Hepatocyte (in vitro differentiated cells): ENCODE measurements around the gene SNX25. TPM values are rescaled to one million over a fixed set of nuclear protein-coding genes. Genes with fewer than 3 reads are reported as not detected.

Experiments used
- DNase-seq: peaks from one replicate; pipeline ENCODE4 v3.0.0-alpha.2; 2016; ENCODE audit warnings: low spot score
- H2AFZ ChIP-seq: fragments of 200-600 bp; sonication (generic); 2 replicates; pipeline ENCODE4 v1.6.0; 2016; ENCODE audit warnings: antibody characterized with exemption, mild to moderate bottlenecking
- H3K27ac ChIP-seq: fragments of 200-600 bp; sonication (generic); 2 replicates; pipeline ENCODE4 v1.5.1; 2016; ENCODE audit warnings: mild to moderate bottlenecking
- H3K27me3 ChIP-seq: fragments of 200-600 bp; sonication (generic); 2 replicates; pipeline ENCODE4 v1.6.1; 2016
- H3K36me3 ChIP-seq: fragments of 200-600 bp; sonication (generic); replicated peaks from 2 replicates; pipeline ENCODE4 v1.5.1; 2016; ENCODE audit warnings: low read depth; ENCODE audit not compliant: insufficient read depth
- H3K4me1 ChIP-seq: fragments of 200-600 bp; sonication (generic); 2 replicates; pipeline ENCODE4 v1.5.1; 2016; ENCODE audit warnings: mild to moderate bottlenecking, moderate library complexity; ENCODE audit not compliant: insufficient read depth
- H3K4me2 ChIP-seq: fragments of 200-600 bp; sonication (generic); 2 replicates; pipeline ENCODE4 v1.6.0; 2016
- H3K4me3 ChIP-seq: fragments of 200-600 bp; sonication (generic); 2 replicates; pipeline ENCODE4 v1.5.1; 2016; ENCODE audit warnings: mild to moderate bottlenecking
- H3K79me2 ChIP-seq: fragments of 200-600 bp; sonication (generic); 2 replicates; pipeline ENCODE4 v1.6.0; 2017; ENCODE audit warnings: mild to moderate bottlenecking
- H3K9me2 ChIP-seq: fragments of 200-600 bp; sonication (generic); replicated peaks from 2 replicates; pipeline ENCODE4 v1.6.0; 2017; ENCODE audit warnings: mild to moderate bottlenecking; ENCODE audit not compliant: insufficient read depth
- H3K9me3 ChIP-seq: fragments of 200-600 bp; sonication (generic); 2 replicates; pipeline ENCODE4 v1.5.1; 2016; ENCODE audit warnings: low read depth, mild to moderate bottlenecking
- H4K20me1 ChIP-seq: fragments of 200-600 bp; sonication (generic); 2 replicates; pipeline ENCODE4 v1.6.0; 2016; ENCODE audit warnings: mild to moderate bottlenecking; ENCODE audit not compliant: insufficient read depth, poor library complexity, severe bottlenecking
- CTCF ChIP-seq: fragments of 200-600 bp; sonication (generic); IDR thresholded peaks from 2 replicates; pipeline ENCODE4 v1.5.1; 2016; ENCODE audit warnings: antibody characterized with exemption, mild to moderate bottlenecking; ENCODE audit not compliant: poor library complexity
- EZH2 ChIP-seq: fragments of 200-600 bp; sonication (generic); IDR thresholded peaks from 2 replicates; pipeline ENCODE4 v1.6.1; 2016; ENCODE audit warnings: antibody characterized with exemption, mild to moderate bottlenecking, borderline replicate concordance
- EZH2phosphoT487 ChIP-seq: fragments of 200-600 bp; sonication (generic); IDR thresholded peaks from one replicate; pipeline ENCODE4 v1.6.1; 2018; ENCODE audit warnings: antibody characterized with exemption, mild to moderate bottlenecking, low read depth, moderate library complexity; ENCODE audit not compliant: unreplicated experiment, severe bottlenecking
- WGBS: methylation state at CpG from one replicate; pipeline ENCODE4 v1.1.6; 2016; ENCODE audit warnings: low lambda C conversion rate; ENCODE audit errors: missing lambda C conversion rate; 5-methylcytosine and 5-hydroxymethylcytosine counted together
- polyA plus RNA-seq: library from polyadenylated mRNA; unstranded; fragments of >200 nt; fragmentation: Nextera tagmentation; extraction: Ambion mirVana; gene quantifications from 2 replicates; pipeline ENCODE4 v1.2.1, GENCODE V29; 2016
- total RNA-seq: library from RNA; depleted of rRNA; stranded (reverse); fragments of >200 nt; gene quantifications from 2 replicates; pipeline ENCODE4 v1.2.3, GENCODE V29; 2014

The SNX25 gene
- total and polyA plus RNA-seq, 2 experiments from 2014 or later: 16.5 to 20.3 TPM

DNA sequence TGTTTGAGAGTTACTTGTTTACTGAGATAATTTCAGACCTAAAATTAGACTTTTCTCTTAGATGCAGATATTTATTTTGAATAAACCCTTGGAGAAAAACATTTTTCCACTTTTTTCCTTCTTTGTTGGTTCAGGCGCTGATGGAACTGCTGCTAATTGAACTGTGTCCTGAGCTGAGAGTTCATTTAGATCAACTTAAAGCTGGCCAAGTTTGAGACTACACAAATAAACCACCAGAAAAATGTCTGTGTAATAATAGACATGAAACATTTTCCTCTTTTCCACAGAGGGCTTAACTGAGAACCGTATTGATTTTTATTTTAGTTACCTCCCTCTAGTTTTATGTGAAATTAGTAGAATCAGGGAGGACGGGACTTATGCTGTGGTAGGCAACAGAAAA, 153.9 kb downstream of the SNX25 start:
- no peak overlapping the region for H3K4me2 ChIP-seq
- H2AFZ ChIP-seq: no peak overlapping the region
- H3K4me3 ChIP-seq: no peak overlapping the region
- no peaks in the 10 kb centered on the region for H4K20me1 ChIP-seq
- no peaks in the 10 kb centered on the region for H3K9me2 ChIP-seq
- no peaks in the 10 kb centered on the region for H3K27me3 ChIP-seq
- H3K4me1 ChIP-seq: no peaks in the 10 kb centered on the region
- H3K9me3 ChIP-seq: no peaks in the 10 kb centered on the region
- H3K27ac ChIP-seq: no peak overlapping the region
- no peak for DNase-seq
- TF ChIP-seq CTCF (no peak), EZH2phosphoT487 (no peak), EZH2 (no peak)
- H3K79me2 ChIP-seq: no peaks in the 10 kb centered on the region
- no peaks in the 10 kb centered on the region for H3K36me3 ChIP-seq
- 95% methylated on average over 3 of the region's 3 CpGs for WGBS

DNA sequence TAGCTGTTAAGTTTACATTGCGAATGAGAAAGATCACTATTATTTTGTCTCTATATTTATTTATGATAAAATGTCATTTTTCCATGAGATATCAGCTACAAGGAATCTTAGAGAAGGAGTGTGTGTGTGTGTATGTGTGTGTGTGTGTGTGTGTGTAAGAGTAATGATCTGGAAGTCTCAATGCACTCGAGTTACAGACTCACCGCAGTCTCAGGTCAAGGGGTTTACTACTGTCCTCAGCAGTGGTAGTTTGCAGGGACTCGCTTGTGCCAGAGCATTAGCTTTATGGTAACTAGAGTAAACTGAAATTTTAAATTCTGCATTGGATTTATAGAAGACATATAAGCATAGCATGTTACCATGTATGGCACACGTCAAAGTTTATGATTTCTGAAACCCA, 155.5 kb downstream of the SNX25 start:
- H3K4me2 ChIP-seq: no peak overlapping the region
- no peak overlapping the region for H2AFZ ChIP-seq
- no peak overlapping the region for H3K27ac ChIP-seq
- no peaks in the 10 kb centered on the region for H4K20me1 ChIP-seq
- TF ChIP-seq EZH2phosphoT487: no peak
- no peak for TF ChIP-seq EZH2
- no peak for TF ChIP-seq CTCF
- DNase-seq: no peak
- no peaks in the 10 kb centered on the region for H3K36me3 ChIP-seq
- no peaks in the 10 kb centered on the region for H3K4me1 ChIP-seq
- H3K9me3 ChIP-seq: no peaks in the 10 kb centered on the region
- WGBS: 91% methylated on average over 5 of the region's 5 CpGs
- no peaks in the 10 kb centered on the region for H3K9me2 ChIP-seq
- no peak overlapping the region for H3K4me3 ChIP-seq
- H3K27me3 ChIP-seq: no peaks in the 10 kb centered on the region
- no peaks in the 10 kb centered on the region for H3K79me2 ChIP-seq

DNA sequence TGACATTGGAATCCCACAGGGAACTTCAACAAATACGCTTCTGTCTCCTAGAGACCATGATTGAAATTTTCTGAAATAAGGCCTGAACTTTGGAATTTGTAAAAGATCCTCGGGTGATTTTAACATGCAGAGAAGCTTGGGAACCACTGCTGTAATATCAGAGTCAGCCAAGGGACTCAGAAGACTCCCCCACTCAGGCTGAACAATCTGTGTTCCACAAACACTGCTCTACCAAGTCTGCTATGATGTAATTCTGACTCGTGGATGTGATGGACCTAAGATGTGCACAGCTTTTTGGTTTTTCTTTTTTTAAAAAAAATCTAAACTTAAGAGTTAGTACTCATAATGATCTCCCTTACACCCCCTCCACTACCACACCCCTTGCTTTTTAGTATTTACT, 160.3 kb downstream of the SNX25 start:
- Histone ChIP-seq H3K4me3 (no peak overlapping the region), H4K20me1 (no peaks in the 10 kb centered on the region), H3K79me2 (no peaks in the 10 kb centered on the region), H3K36me3 (no peaks in the 10 kb centered on the region), H3K27ac (no peak overlapping the region), H3K9me2 (no peaks in the 10 kb centered on the region), H3K27me3 (no peaks in the 10 kb centered on the region), H3K4me1 (no peaks in the 10 kb centered on the region), H3K4me2 (no peak overlapping the region), H2AFZ (no peak overlapping the region), H3K9me3 (no peaks in the 10 kb centered on the region)
- DNase-seq: no peak
- no peak for TF ChIP-seq EZH2
- no peak for TF ChIP-seq EZH2phosphoT487
- TF ChIP-seq CTCF: no peak
- WGBS: 87% methylated on average over 3 of the region's 3 CpGs
